Measurements from ENCODE around the gene ARG2.

The ARG2 gene

DNA sequence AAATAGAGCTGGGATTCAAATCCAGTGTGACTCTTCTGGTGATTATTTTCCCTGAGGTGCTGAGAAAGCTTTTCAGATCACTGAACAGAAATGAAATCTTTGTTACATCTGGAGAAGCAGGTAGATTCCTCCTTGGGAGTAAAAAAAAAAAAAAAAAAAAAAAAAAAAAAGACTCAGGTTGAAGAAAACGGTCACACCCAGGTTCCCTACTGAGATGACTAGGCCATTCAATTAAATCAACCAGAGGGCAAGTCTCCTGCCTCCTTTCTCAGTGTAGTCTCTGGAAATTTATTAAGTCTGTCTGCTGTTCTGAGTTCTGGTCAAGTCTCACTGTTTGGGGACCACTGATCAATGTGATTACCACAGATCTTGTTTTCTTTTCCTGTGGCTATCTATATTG lies 24.0 kb downstream of the ARG2 start:
- no peak for TF ChIP-seq ZFX (IDR thresholded peaks at IDR 0.05)
- TF ChIP-seq, protein P1, sequence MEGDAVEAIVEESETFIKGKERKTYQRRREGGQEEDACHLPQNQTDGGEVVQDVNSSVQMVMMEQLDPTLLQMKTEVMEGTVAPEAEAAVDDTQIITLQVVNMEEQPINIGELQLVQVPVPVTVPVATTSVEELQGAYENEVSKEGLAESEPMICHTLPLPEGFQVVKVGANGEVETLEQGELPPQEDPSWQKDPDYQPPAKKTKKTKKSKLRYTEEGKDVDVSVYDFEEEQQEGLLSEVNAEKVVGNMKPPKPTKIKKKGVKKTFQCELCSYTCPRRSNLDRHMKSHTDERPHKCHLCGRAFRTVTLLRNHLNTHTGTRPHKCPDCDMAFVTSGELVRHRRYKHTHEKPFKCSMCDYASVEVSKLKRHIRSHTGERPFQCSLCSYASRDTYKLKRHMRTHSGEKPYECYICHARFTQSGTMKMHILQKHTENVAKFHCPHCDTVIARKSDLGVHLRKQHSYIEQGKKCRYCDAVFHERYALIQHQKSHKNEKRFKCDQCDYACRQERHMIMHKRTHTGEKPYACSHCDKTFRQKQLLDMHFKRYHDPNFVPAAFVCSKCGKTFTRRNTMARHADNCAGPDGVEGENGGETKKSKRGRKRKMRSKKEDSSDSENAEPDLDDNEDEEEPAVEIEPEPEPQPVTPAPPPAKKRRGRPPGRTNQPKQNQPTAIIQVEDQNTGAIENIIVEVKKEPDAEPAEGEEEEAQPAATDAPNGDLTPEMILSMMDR (conservative IDR thresholded peaks at IDR 0.05), result no peak
- H3K27ac ChIP-seq, result no peak overlapping the region

DNA sequence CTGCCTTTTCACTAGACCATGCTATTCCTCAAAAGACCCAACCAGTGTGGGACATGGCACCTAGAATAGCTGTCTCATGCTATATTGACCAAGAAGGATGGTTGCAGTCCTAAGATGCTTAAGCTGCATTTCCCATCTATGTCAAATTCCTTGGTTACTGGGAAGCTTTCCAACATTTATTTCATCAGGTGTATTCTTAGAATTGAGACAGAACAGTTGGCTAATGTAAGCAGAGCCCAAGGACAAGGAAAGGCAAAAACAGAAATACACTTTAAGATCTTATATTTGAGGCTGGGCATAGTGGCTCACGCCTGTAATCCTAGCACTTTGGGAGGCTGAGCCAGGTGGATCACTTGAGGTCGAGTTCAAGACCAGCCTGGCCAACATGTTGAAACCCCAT lies 24.7 kb downstream of the ARG2 start:
- no peak overlapping the region for H3K27ac ChIP-seq
- TF ChIP-seq ZFX (IDR thresholded peaks at IDR 0.05), result no peak
- TF ChIP-seq, protein P1 (conservative IDR thresholded peaks at IDR 0.05), result no peak

DNA sequence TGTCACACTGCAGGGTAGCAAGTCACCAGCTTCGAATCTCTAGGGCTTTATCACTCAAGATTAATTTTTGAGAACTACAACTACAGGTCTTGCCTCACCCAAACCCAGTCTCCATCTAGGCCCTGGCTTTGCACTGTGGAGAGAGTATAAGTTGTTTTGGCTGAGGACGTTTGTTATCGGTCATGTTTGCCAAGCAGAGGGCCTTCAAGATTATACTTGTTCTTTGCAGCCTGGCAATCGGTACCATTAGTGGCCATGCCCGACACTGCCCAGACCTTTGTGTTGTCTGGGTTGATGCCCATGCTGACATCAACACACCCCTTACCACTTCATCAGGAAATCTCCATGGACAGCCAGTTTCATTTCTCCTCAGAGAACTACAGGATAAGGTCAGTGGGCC lies 25.7 kb downstream of the ARG2 start:
- TF ChIP-seq, protein P1 (conservative IDR thresholded peaks at IDR 0.05), result no peak
- TF ChIP-seq ZFX (IDR thresholded peaks at IDR 0.05), result no peak
- H3K27ac ChIP-seq, result no peak overlapping the region

DNA sequence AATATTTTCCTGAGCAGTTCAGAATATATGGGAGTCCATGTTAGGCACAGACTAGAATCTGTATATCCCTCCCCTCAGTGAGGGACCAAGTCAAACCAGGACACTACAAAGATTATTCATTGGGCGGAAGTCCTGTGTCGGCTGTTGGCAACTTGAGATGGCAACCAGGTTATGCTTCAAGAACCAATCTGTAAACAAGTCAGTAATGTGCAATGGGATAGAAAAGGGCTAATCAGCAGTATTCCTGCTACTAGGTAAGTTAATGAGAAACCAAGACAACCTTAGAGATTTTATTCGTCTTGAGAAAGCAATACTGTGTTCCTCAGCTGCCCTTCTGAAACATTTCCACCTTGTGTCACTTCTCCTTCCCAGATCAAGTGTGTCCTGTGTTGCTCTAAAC lies 26.4 kb downstream of the ARG2 start:
- TF ChIP-seq, protein P1 (conservative IDR thresholded peaks at IDR 0.05), result no peak
- TF ChIP-seq ZFX (IDR thresholded peaks at IDR 0.05), result no peak
- no peak overlapping the region for H3K27ac ChIP-seq

DNA sequence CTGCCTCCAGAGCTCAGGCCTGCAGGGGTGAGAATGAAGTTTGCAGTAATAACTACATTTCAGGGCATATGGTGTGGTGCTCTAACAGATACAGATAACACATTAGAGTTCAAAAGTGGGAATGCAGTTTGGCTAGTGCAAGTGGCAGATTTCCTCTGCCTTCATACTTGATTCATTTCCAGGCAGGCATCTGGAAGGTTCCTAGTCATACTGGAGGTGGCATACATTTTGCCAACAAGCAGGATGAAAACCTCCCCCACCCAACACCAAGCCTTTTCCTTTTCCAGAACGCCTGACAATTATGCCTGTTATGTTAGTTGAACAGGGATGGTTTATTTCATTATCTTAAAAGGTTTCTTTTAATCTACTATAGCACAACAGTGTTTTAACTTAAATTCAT lies 30.4 kb downstream of the ARG2 start:
- no peak overlapping the region for H3K27ac ChIP-seq
- TF ChIP-seq, protein P1 (conservative IDR thresholded peaks at IDR 0.05), result no peak
- TF ChIP-seq ZFX (IDR thresholded peaks at IDR 0.05), result no peak

DNA sequence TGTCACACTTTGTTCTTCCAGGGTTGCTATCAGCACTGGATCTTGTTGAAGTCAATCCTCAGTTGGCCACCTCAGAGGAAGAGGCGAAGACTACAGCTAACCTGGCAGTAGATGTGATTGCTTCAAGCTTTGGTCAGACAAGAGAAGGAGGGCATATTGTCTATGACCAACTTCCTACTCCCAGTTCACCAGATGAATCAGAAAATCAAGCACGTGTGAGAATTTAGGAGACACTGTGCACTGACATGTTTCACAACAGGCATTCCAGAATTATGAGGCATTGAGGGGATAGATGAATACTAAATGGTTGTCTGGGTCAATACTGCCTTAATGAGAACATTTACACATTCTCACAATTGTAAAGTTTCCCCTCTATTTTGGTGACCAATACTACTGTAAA lies 31.0 kb downstream of the ARG2 start:
- H3K27ac ChIP-seq, result no peak overlapping the region

DNA sequence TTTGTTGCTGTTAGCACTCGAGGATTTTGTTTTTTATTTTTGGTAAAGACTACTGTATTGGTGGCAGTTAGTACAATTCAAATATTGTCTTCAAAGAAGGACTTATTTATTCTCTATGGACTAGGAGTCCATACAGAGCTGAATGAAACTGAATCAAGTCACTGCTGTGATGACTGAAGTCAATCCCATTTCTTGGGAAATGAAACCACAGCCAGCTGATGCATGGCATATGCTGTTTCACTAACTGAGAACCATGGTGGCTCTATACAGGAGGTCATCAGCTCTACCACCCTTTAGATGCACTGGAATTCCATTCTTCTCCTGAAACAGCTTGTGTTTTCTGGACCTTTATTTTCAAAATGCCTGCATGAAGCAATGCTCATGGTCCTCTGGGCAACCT lies 32.5 kb downstream of the ARG2 start:
- TF ChIP-seq, protein P1 (conservative IDR thresholded peaks at IDR 0.05), result no peak
- TF ChIP-seq ZFX (IDR thresholded peaks at IDR 0.05), result no peak
- no peak overlapping the region for H3K27ac ChIP-seq

More for the DNA sequence above, 31.0 kb downstream of the ARG2 start:
- TF ChIP-seq, protein P1 (conservative IDR thresholded peaks at IDR 0.05), result no peak
- TF ChIP-seq ZFX (IDR thresholded peaks at IDR 0.05), result no peak
